Epidermal melanocyte (primary cell): ENCODE measurements around the gene C22orf31.
"Not testable (repeated sequence)": the region's sequence is repeated elsewhere in the genome, so short reads cannot be mapped to it uniquely, and the experiment has no call there.

Experiments
- DNase-seq: peaks from one replicate; pipeline ENCODE4 v3.0.0; 2011; ENCODE audit warnings: low spot score; ENCODE audit not compliant: insufficient read length

C22orf31 gene

GRCh38 chr22:29061773-29062172, at the start of gene C22orf31:
C22orf31 (minus strand) TSS chr22:29061831; CDS start chr22:29061792, 39 bp downstream.
- DNase-seq = no peak

DNA sequence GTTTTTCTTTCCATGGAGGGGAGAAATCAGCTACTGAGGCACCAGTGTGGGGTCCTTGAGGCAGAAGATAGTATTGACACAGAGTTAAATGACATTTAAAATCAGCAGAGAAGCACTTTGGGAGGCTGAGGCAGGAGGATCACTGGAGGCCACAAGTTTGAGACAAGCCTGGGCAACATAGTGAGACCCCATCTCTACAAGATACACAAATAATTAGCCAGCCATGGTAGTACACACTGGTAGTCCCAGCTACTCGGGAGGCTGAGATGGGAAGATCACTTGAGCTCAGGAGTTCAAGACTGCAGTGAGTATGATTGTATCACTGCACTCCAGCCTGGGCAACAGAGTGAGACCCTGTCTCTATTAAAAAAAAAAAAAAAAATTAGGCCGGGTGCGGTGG, 49.3 kb upstream of the C22orf31 start:
- DNase-seq = no peak

GRCh38 chr22:29109822-29110221, 48.2 kb upstream of the C22orf31 start:
- no peak for DNase-seq

GRCh38 chr22:29108137-29108536, 46.5 kb upstream of the C22orf31 start:
- no peak for DNase-seq

GRCh38 chr22:29106839-29107238, 45.2 kb upstream of the C22orf31 start:
- DNase-seq = no peak

DNA sequence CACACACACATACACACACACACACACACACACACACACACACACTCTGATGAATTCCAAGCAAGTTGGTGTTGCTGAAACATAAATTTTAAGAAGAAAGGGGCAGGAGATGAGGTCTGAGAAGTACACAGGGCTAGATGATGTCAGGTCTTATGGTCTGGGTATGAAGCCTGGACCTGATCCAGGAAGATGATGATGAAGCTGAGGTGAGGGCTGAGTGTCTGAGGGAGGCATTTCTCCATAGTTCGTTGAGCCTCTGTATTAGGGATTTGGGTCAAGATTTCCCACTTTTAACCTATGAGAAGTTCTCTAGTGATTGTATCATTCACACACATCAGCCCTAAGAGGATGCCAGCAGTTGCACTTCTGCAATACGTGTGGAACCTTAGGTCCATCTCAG, 43.8 kb upstream of the C22orf31 start:
- no peak for DNase-seq

GRCh38 chr22:29103121-29103520, 41.5 kb upstream of the C22orf31 start:
- DNase-seq = no peak

GRCh38 chr22:29102300-29102699, 40.7 kb upstream of the C22orf31 start:
- no peak for DNase-seq

GRCh38 chr22:29098296-29098695, 36.7 kb upstream of the C22orf31 start:
- no peak for DNase-seq

DNA sequence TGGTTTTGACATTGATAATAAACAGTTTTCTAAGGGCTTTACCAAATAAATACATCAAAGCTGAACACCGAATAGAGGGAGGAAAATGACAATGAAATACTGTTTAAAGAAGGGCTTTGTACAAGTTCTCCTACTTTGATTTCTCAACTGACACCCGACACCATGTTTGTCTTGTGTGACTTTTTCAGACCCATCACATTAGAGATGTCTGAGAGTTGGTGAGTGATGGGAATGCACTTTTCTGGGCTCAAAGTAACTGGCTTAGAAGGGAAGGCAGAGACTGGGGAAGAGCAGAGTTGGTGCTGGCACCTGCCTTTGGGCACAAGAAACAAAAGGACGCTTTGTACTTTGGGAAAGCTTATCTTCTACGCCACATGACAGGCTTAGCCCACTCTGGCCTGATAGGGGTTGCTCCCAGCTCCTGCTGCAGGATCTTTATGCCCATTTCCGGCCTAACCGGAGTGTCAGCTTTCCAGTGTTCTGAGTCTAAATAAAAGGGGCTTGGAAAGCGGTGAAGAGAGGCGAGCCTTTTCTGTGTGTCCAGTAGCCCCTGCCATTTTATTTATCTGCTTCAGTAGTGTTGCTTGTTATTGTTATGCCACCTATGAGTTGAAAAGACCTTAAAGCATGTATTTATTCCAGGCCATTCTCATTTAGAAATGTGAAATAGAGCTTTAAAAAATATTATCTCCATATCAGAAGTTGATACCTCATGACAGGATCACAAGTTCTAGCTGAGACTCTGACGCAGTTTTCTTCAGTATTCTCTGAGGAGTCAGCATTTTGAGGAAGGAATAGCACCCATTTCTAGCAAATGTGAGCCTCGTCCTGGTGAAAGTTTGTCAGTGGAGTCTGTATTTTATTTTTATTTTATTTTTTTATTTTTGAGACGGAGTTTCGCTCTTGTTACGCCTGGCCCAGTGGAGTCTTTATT, 35.4 kb upstream of the C22orf31 start:
- DNase-seq = peak; percentile 61

- no peak for DNase-seq
Observed at GRCh38 chr22:29095459-29095858, 33.8 kb upstream of the C22orf31 start.

DNA sequence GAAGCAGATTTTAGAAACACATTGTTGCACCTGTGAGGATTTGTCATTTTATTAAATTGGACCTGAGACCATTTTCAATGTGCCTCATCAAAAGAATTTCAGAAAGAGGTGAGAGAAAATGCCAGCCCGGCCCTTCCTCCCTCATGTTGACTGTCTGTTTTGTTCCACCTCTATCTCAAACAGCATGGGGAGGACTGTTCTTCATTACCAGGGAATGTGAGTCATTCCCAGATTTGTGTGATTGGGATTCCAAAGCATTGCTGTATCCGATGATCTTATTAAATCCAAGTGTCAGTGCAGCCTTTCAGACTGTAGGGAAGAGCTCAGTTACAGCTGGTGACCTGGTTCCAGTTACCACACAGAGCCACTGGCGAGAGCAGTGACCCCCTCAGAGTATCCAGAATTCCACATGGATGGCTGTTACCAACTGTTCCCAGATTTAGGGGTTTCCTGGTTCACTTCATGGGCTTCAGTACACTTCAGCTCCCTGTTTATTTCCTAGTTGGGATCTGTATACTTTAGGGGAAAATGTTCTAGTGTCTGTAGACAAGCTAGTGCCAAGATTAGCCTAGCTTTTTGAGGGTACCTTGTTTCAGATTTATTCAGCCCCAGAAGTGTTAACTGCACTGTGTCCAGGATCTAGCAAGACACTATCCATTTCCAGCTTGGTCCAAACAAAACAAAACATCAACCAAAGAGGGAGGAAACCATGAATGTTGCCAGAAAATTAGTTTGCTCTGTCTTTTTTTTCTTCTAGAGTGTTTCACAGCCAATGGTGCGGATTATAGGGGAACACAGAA, 32.1 kb upstream of the C22orf31 start:
- peak; percentile 69 for DNase-seq

- DNase-seq = no peak
Observed at GRCh38 chr22:29093030-29093429, 31.4 kb upstream of the C22orf31 start.

GRCh38 chr22:29092243-29092642, 30.6 kb upstream of the C22orf31 start:
- DNase-seq = no peak

DNA sequence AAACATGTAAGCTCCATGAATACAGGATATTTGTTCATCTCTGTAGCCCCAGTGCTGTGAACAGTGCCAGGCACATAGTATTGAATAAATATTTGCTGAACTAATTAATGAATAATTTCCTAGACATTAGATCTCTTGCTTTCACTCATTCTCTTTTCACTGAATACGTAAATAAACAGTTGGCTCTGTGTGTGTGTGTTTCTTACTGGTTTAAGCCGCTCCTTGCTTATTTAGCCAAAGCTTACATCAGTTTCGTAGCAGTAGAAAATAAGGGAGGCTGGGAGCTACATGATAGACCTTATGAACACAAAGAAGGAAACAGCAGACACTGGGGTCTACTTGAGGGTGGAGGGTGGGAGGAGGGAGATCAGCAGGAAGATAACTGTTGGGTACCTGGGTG, 28.4 kb upstream of the C22orf31 start:
- DNase-seq = no peak

DNA sequence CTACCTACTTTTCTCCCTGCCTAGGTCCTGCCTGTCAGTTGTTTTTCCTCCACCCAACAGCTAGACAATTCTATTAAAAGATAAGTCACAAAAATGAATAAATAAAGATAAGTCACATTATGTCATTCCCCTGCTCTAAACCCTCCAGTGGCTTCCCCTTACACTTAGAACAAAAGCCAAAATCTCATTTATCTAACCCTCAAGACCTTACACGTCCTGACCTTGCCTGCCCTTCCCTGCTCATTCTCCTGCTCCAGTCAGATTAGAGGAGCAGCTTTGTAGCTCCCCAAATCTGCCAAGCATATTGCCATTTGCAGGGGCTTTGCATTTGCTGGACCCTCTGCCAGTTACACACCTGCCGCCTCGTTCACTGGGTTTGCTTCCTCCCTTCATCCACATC, 27.9 kb upstream of the C22orf31 start:
- DNase-seq = no peak

GRCh38 chr22:29088809-29089208, 27.2 kb upstream of the C22orf31 start:
- no peak for DNase-seq

DNA sequence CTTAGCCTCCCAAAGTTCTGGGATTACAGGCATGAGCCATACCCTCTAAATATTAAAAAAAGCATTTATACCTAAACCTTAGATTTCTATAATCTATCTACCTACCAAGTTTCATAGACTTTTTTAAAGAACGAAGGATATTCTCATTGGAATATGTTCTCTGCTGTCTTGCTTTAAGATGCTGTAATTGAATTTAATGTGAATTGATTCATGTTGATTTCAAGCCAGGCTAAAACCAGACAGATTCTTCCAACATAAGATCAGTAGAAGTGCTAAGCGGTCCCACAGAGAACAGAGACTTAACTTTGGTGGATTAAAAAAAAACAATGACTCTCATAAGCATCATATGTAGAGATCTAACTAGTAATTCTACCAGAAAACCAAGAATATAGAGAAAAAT, 25.4 kb upstream of the C22orf31 start:
- DNase-seq = no peak

DNA sequence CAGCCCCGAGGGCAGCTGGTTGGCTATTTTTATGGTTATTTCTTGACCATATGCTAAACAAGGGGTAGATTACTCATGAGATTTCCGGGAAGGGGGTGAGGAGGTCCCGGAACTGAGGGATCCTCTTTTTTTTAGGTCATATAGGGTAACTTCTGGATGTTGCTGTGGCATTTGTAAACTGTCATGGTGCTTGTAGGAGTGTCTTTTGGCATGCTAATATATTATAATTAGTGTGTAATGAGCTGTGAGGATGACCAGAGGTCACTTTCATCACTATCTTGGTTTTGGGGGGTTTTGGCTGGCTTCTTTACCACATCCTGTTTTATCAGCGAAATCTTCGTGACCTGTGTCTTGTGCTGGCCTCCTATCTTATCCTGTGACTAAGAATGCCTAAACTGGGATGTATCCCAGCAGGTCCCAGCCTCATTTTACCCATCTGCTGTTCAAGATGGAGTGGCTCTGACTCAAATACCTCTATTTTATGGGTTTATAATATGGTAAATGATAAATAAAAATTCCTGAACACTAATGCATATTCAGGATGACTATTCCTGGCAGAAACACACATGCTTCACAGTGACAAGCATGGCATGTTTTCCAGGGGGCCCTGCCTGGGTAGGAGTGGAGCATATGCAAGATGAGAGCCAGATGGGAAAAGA, 22.4 kb upstream of the C22orf31 start:
- no peak for DNase-seq

DNA sequence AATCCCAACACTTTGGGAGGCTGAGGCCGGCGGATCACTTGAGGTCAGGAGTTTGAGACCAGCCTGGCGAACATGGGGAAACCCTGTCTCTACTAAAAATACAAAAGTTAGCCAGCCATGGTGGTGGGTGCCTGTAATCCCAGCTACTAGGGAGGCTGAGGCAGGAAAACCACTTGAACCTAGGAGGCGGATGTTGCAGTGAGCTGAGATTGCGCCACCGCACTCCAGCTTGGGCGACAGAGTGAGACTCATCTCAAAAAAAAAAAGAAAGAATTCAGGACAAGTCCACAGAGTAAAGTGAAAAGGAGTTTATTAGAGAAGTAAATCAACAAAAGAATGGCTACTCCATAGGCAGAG, 21.9 kb upstream of the C22orf31 start:
- DNase-seq = not testable (repeated sequence)

DNA sequence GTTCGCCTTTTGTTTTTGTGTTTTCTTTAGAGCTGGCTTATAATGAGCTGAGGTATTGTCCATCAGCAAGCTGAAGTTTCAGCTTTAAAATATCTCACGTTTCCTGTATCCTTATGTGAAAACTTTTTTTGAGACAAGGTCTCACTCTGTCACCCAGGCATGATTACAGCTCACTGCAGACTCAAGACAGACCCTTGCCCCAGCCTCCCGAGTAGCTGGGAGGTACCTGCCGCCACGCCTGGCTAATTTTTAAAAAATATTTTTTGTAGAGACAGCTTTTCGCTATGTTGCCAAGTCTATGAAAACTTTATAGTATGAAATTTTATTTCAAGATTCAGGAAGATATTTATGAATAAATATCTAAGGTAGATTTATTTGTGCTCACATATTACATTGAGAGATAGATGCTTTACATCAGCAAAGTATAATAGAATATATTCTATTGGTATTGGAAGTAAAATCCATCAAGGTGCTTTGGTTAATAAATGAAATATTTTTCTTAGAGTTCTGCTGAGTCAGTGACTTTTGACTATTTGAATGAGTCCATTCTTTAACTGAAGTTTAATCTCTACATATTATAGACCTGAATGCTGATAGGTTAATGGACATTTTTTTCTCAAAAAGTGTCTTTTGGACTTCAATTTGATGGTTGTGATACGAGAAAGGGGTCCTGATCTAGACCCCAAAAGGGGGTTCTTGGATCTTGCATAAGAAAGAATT, 21.4 kb upstream of the C22orf31 start:
- no peak for DNase-seq
